Activated CD8-positive, alpha-beta memory T cell treated with anti-CD3 and anti-CD28 coated beads for 36 hours (primary cell): Measurements from ENCODE around the gene RNU1-2. TPM values are rescaled to one million over a fixed set of nuclear protein-coding genes. Genes with fewer than 3 reads are reported as not detected.
"Not testable (repeated sequence)": the region's sequence is repeated elsewhere in the genome, so short reads cannot be mapped to it uniquely, and the experiment has no call there.

Source experiments
- CTCF ChIA-PET: fragments of 350-600 bp; sonication (Branson Sonifier 250); formaldehyde crosslinking; loops from one replicate; lab custom pipeline; 2021; ENCODE audit warnings: antibody characterized with exemption; lab: Charles Lee
- POLR2A ChIA-PET: fragments of 350-600 bp; sonication (Branson Sonifier 250); formaldehyde crosslinking; loops from one replicate; lab custom pipeline; 2021; ENCODE audit warnings: antibody characterized with exemption; lab: Charles Lee
- total RNA-seq, 2 experiments: library from RNA; stranded (reverse); gene quantifications; one replicate each; pipeline ENCODE4 v1.2.3, GENCODE V29; 2021

RNU1-2 gene
- total RNA-seq, 2 experiments from 2014 or later = 907 to 1,003 TPM

GRCh38 chr1:16921391-16922185 lies 25.8 kb downstream of the RNU1-2 start, which contains the start of gene CROCC:
CROCC (plus strand) TSS chr1:16921931; CDS start chr1:16922019, 88 bp downstream.
- ChIA-PET POLR2A (interaction anchor here (0.7 to 1.0 kb wide), 2 partner anchors 17 to 459 kb away, joined by 3 read pairs; no protein-coding TSS in a partner anchor), CTCF (interaction anchor here (0.7 kb wide), 1 partner anchor 39 kb away, joined by 3 read pairs; no protein-coding TSS in a partner anchor)

DNA sequence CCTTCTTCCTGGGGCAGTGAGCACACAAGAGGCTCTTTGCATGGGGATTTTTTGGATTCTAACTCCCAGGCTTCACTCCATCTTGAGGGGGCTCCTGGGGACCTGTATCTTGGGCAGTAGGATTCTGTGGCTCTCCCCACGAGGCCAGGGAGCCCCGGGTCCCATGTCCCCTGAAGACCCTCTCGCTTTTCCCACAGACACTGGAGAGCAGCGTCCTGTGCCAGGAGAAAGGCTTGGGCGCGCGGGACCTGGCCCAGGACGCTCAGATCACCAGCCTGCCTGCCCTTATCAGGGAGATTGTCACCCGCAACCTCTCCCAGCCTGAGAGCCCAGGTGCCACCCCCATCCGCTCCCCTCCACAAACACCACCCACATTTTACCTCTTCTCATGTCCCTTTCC lies 26.7 kb downstream of the RNU1-2 start:
- ChIA-PET CTCF (interaction anchor here (0.6 kb wide), 1 partner anchor 12 kb away, joined by 5 read pairs; no protein-coding TSS in a partner anchor), POLR2A (interaction anchor here (1.0 kb wide), 1 partner anchor 460 kb away, joined by 3 read pairs; no protein-coding TSS in a partner anchor)

GRCh38 chr1:16922885-16923431 lies 27.2 kb downstream of the RNU1-2 start:
- CTCF ChIA-PET = interaction anchor here (0.6 kb wide), 2 partner anchors 11 to 59 kb away, joined by 3 to 5 read pairs; no protein-coding TSS in a partner anchor

GRCh38 chr1:16924216-16924918 lies 28.6 kb downstream of the RNU1-2 start:
- POLR2A ChIA-PET = no interaction called here
- CTCF ChIA-PET = no interaction called here

More at GRCh38 chr1:16922885-16923431, 27.2 kb downstream of the RNU1-2 start:
- POLR2A ChIA-PET = no interaction called here

- CTCF ChIA-PET = no interaction called here
- POLR2A ChIA-PET = no interaction called here
Observed at GRCh38 chr1:16924919-16925477, 29.2 kb downstream of the RNU1-2 start.

DNA sequence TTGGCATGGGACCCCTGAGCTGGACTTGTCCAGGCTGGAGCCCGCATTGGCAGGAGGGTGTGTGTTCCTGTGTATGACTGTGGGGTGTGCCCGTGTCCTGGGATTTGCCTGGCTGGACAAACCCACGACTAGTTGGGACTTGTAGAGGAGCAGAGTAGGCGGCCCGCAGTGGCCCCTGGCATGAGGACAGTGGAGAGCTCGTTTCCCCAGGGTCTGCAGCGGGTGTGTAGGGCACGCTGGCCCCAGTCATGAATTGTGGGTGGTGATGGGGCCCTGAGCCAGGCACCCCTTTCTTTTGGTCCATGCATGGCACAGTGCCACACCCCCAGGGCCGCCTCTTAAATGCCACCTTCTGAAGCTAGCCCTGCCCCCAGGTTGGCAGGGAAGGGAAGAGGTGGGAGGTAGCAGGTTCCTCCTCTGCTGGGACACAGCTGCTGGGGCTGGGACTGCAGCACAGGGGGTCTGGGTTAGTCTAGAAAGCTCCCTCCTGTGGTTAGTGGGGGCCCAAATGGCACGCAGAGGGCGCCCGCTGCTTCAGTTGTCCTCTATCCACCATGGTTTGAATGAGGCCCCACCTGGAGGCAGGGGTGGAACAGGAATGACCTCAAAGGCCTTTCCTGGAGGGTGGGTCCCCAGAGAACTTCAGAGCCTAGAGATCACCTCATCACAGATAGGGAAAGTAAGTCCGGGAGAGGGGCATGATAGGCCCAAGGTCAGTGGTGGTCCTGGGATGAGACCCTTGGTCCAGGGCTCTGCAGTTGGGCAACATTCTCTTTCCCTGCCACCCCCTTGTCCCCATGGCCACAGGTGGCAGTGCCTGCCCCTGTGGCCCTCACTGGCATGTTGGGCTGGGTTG lies 30.1 kb downstream of the RNU1-2 start:
- CTCF ChIA-PET = no interaction called here
- POLR2A ChIA-PET = no interaction called here

GRCh38 chr1:16926491-16927073 lies 30.8 kb downstream of the RNU1-2 start:
- CTCF ChIA-PET = no interaction called here
- POLR2A ChIA-PET = no interaction called here

DNA sequence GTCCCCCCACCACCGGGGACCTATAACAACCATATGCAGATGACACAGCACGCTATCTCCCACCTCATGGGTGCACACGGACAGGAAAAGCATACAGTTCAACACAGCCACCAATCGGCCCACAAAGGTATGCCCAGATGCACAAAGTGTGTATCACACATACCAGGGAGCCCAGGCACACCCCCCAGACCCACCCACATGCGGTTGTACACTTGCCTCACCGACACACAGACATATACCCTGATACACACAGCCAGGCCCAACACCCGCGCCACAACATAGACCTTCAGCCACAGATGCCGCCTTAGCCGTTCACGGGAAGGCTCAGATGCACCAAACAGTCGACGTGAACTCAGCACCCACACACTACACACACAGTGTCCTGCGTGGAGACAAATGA lies 31.5 kb downstream of the RNU1-2 start:
- ChIA-PET CTCF (no interaction called here), POLR2A (no interaction called here)

DNA sequence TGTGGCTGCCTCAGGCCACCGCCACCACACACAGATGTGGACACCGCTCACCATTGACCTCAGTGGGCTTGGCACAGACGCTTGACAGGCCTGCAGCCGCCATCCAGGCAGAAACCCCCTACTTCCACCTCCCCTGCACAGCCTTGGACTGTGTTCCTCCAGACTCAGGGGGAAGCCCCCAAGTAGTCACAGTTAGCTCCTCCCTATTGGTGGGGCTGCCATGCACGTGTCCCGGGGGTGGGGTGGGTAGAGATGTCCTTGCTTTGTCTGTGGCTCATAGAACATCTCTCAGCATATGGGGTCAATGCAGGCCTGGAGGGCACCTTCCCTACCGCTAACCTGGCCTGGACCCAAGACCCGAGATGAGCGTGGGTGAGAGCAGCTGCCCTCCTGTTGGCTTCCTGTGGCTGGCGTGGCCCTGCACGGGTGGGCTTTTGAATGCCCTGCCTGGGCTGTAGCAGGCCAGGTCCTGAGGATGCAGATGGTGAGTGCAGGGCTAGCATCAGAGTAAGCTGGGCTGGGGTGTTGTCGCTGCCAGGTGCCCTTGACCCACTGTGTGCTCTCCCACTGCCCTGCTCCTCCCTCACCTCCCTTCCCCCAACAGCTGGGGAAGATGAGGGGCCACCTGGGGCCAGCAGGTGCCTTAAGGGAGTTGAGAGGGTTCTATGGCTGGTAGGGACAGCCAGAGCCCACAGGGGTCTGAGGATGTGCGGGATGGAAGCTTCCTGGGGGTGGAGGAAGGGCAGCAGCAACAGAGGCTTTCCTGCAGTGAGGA lies 32.1 kb downstream of the RNU1-2 start:
- ChIA-PET CTCF (no interaction called here), POLR2A (interaction anchor here (0.6 kb wide), 1 partner anchor 73 kb away, joined by 3 read pairs; no protein-coding TSS in a partner anchor)

DNA sequence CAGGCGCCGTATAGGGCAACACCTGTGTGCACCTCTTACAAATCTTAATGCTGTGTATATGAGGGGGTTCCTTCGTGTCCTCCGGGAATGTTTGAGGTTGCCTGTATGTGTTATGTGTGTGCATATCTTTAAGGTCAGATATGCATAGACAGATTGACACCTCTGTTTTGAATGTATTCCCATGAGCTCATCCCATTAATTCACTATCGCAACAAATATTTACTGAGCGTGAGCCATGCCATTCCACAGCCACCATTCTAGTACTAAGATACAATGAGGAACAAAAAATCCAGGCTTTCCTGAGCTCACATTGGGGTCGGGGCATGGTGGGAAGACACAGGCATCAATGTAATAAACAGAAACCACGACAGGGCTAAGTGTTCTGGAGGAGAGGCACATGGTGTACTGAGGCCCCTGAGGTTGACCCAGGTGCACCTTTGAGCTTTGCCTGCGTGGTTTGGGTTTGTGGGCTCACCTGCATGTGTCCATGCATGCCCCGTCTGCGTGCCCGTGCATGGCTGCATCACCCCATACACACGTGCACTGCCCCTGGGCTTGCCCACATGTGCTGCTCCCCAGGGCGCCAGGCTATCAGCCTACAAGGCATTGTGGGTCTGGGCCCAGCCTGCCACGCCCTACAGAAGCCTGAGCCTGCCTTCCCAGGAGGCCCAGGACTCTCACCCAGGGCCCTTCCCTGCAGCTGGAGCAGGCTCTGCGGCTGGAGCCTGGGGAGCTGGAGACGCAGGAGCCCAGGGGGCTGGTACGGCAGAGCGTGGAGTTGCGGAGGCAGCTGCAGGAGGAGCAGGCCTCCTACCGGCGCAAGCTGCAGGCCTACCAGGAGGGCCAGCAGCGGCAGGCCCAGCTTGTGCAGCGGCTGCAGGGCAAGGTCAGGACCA lies 33.6 kb downstream of the RNU1-2 start:
- CTCF ChIA-PET, POLR2A ChIA-PET: not testable (repeated sequence)

DNA sequence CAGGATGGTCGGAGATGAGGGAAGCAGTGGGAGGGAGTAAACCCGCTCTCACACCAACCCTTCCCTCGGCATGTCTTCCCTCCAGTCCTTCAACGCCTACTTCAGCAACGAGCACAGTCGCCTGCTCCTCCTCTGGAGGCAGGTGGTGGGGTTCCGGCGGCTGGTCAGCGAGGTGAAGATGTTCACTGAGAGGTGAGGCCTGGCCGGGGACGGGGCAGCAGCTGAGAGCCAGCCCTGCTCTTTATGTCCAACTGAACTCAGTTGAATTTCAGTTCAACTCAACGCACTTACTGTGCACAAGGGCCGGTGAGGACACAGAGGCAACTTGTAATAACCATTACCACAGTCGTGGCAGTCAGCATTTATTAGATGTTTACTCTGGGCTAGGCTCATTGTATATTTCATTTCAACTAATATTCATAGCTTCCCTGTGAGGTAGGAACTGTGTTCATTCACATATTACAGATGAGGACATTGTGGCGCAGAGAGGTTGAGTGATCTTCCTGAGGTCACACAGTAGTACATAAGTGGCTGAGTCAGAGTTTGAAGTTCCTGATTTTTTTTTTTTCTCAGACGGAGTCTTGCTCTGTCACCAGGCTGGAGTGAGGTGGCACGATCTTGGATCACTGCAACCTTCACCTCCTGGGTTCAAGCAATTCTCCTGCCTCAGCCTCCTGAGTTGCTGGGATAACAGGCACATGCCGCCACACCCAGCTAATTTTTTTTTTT lies 35.6 kb downstream of the RNU1-2 start:
- POLR2A ChIA-PET = not testable (repeated sequence)
- CTCF ChIA-PET = interaction anchor here (0.9 kb wide), 1 partner anchor 16 kb away, joined by 3 read pairs; no protein-coding TSS in a partner anchor

GRCh38 chr1:16933945-16934344 lies 38.2 kb downstream of the RNU1-2 start:
- CTCF ChIA-PET = interaction anchor here (0.6 to 0.7 kb wide), 2 partner anchors 11 to 605 kb away, joined by 4 to 5 read pairs; no protein-coding TSS in a partner anchor

DNA sequence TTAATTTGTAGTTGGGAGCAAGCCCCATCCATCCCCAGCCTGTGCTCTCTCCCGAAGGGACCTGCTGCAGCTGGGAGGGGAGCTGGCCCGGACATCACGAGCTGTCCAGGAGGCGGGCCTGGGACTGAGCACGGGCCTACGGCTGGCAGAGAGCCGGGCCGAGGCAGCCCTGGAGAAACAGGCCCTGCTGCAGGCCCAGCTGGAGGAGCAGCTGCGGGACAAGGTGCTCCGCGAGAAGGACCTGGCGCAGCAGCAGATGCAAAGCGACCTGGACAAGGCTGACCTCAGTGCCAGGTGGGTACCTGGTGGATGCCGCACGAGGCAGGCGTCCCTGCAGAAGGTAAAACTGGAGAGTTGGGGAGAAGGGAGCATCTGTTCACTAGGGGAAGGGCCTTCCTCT lies 40.8 kb downstream of the RNU1-2 start:
- CTCF ChIA-PET, POLR2A ChIA-PET: not testable (repeated sequence)

More at GRCh38 chr1:16933945-16934344, 38.2 kb downstream of the RNU1-2 start:
- POLR2A ChIA-PET = not testable (repeated sequence)

GRCh38 chr1:16938351-16939321 lies 42.9 kb downstream of the RNU1-2 start:
- ChIA-PET CTCF (interaction anchor here (0.7 kb wide), 1 partner anchor 506 kb away, joined by 3 read pairs; no protein-coding TSS in a partner anchor), POLR2A (no interaction called here)
